Measurements from ENCODE around the gene AKR1C3. TPM values are rescaled to one million over a fixed set of nuclear protein-coding genes. Genes with fewer than 3 reads are reported as not detected.
"Not testable (repeated sequence)": the region's sequence is repeated elsewhere in the genome, so short reads cannot be mapped to it uniquely, and the experiment has no call there.

Gene AKR1C3
- total RNA-seq (100 to 1,000 TPM in 4 of 5 donors, 10 to 100 TPM in 1; 28.1 to 228 (median 191) TPM), polyA plus RNA-seq (100 to 1,000 TPM in 2 of 3 donors, 10 to 100 TPM in 1; 35.2 to 883 (median 158) TPM)
- long read RNA-seq, donor 1, partial matches to known transcripts = 0 of 4 reads
- long read RNA-seq, donor 1, other reads (novel, unspliced or antisense) = 0 of 4 reads
- long read RNA-seq, donor 2, partial matches to known transcripts = 0 of 3 reads
- long read RNA-seq, donor 2, other reads (novel, unspliced or antisense) = 0 of 3 reads
- long read RNA-seq, donor 3, partial matches to known transcripts = 0 of 1 reads
- long read RNA-seq, donor 3, other reads (novel, unspliced or antisense) = 0 of 1 reads
- long read RNA-seq, donor 4 = 0 reads
- long read RNA-seq, donor 5, partial matches to known transcripts = 0 of 1 reads
- long read RNA-seq, donor 5, other reads (novel, unspliced or antisense) = 0 of 1 reads
- long read RNA-seq, donor 6, partial matches to known transcripts = 5 of 10 reads
- long read RNA-seq, donor 6, other reads (novel, unspliced or antisense) = 0 of 10 reads
- long read RNA-seq, donor 7, transcript AKR1C3-201 (9 exons, 1,807 nt) = major isoform, 7 of 28 reads
- long read RNA-seq, donor 7, partial matches to known transcripts = 10 of 28 reads
- long read RNA-seq, donor 7, other reads (novel, unspliced or antisense) = 11 of 28 reads
- long read RNA-seq, donor 8, partial matches to known transcripts = 0 of 1 reads
- long read RNA-seq, donor 8, other reads (novel, unspliced or antisense) = 0 of 1 reads
- long read RNA-seq, donor 9, partial matches to known transcripts = 6 of 12 reads
- long read RNA-seq, donor 9, other reads (novel, unspliced or antisense) = 6 of 12 reads
- long read RNA-seq, donor 10 = 0 reads

- Histone ChIP-seq H3K4me3 (peak within 1 kb of the TSS; percentile 44 to 53 (median 48)), H3K9me3 (no peaks in the 10 kb centered on the region), H3K4me1 (peaks cover 0 to 11% (median 5%) of the 10 kb centered on the region in 4 donors), H3K27ac (peak within 1 kb of the TSS; percentile 75 to 88 (median 82)), H3K36me3 (peaks cover 6 to 27% (median 22%) of the 10 kb centered on the region in 4 donors), H3K27me3 (no peaks in the 10 kb centered on the region)
- WGBS, 5 donors = 8 to 28% (median 16%) methylated on average over 9 of the region's 9 CpGs
- DNase-seq = peak in 1 of 2 donors; percentile 64
- intact Hi-C loops (cut with DNase I; ENCODE audit: low total_unique reads) = loop anchor here (10.0 kb wide), 1 partner anchor 250 kb away; no protein-coding TSS in a partner anchor
- TF ChIP-seq POLR2AphosphoS5 (IDR thresholded peaks at IDR 0.05) = peak in 2 of 3 donors; percentile 18 to 70
- no peak for TF ChIP-seq POLR2A (IDR thresholded peaks at IDR 0.05)
- peak in 5 of 7 experiments; percentile 53 to 86 (median 71) for TF ChIP-seq CTCF (IDR thresholded peaks at IDR 0.05)
Measured at GRCh38 chr10:5094265-5095205, at the start of gene AKR1C3. Gene AKR1C3 (plus strand): TSS chr10:5094414. CDS start chr10:5094445, 31 bp downstream.

GRCh38 chr10:5045095-5045494 is 49.1 kb upstream of the AKR1C3 start:
- no peaks in the 10 kb centered on the region for H3K27me3 ChIP-seq
- 83 to 90% (median 85%) methylated on average over 9 of the region's 9 CpGs for WGBS, 5 donors
- TF ChIP-seq POLR2A (IDR thresholded peaks at IDR 0.05) (no peak), CTCF (IDR thresholded peaks at IDR 0.05) (no peak), POLR2AphosphoS5 (IDR thresholded peaks at IDR 0.05) (no peak), EP300 (IDR thresholded peaks at IDR 0.05) (no peak)
- peaks cover 0 to 20% (median 7%) of the 10 kb centered on the region in 4 donors for H3K4me1 ChIP-seq
- H3K4me3 ChIP-seq = no peak overlapping the region
- no peaks in the 10 kb centered on the region for H3K9me3 ChIP-seq
- no peaks in the 10 kb centered on the region for H3K36me3 ChIP-seq
- intact Hi-C loops (cut with DNase I; ENCODE audit: low total_unique reads) = no loop called here
- no peak overlapping the region for H3K27ac ChIP-seq
- DNase-seq = no peak

- no peak for DNase-seq
- no peaks in the 10 kb centered on the region for H3K9me3 ChIP-seq
- no peaks in the 10 kb centered on the region for H3K36me3 ChIP-seq
- H3K4me1 ChIP-seq = peaks cover 0 to 19% (median 4%) of the 10 kb centered on the region in 4 donors
- TF ChIP-seq POLR2AphosphoS5 (IDR thresholded peaks at IDR 0.05) = no peak
- TF ChIP-seq EP300 (IDR thresholded peaks at IDR 0.05) = no peak
- TF ChIP-seq CTCF (IDR thresholded peaks at IDR 0.05) = no peak
- TF ChIP-seq POLR2A (IDR thresholded peaks at IDR 0.05) = no peak
- H3K27ac ChIP-seq = no peak overlapping the region
- H3K27me3 ChIP-seq = no peaks in the 10 kb centered on the region
- no peak overlapping the region for H3K4me3 ChIP-seq
- WGBS, 5 donors = 81 to 95% (median 94%) methylated on average over 6 of the region's 6 CpGs
- intact Hi-C loops (cut with DNase I; ENCODE audit: low total_unique reads) = no loop called here
Measured at GRCh38 chr10:5046410-5046809, 47.8 kb upstream of the AKR1C3 start.

- DNase-seq; intact Hi-C loops (cut with DNase I; ENCODE audit: low total_unique reads): not testable (repeated sequence)
- WGBS, 5 donors = 78 to 87% (median 84%) methylated on average over 5 of the region's 5 CpGs
Measured at GRCh38 chr10:5047055-5047454, 47.2 kb upstream of the AKR1C3 start.

More at GRCh38 chr10:5047055-5047454, 47.2 kb upstream of the AKR1C3 start:
- not testable (repeated sequence) for H3K36me3 ChIP-seq, H3K9me3 ChIP-seq, H3K27ac ChIP-seq, H3K4me3 ChIP-seq, H3K27me3 ChIP-seq
- peaks cover 0 to 12% (median under 1%) of the 10 kb centered on the region in 4 donors for H3K4me1 ChIP-seq

All from stomach (tissue), 19 donors.